Aorta (tissue), 5 donors: ENCODE measurements around the gene TTBK1. TPM values are rescaled to one million over a fixed set of nuclear protein-coding genes. Genes with fewer than 3 reads are reported as not detected.

ENCODE experiments used
- ATAC-seq: fragments of 200-7000 bp; cut with Tn5 transposase; one replicate; pipeline ENCODE4 v1.9.1; 2022; ENCODE audit warnings: moderate library complexity; ENCODE audit not compliant: low FRiP score
- DNase-seq, 2 donors: peaks; one replicate each; pipeline ENCODE4 v3.0.0-alpha.2; 2020
- H3K27ac ChIP-seq, 2 donors: one replicate each; pipeline ENCODE4 v1.5.1; 2013; ENCODE audit warnings: low read length in 2 of 2, mild to moderate bottlenecking in 2 of 2, moderate library complexity in 2 of 2, control low read depth in 1 of 2, inconsistent platforms in 1 of 2, low read depth in 1 of 2
- H3K27me3 ChIP-seq, 2 donors: one replicate each; pipeline ENCODE4 v1.6.1; 2013; ENCODE audit warnings: control low read depth in 1 of 2, low read length in 1 of 2, mild to moderate bottlenecking in 1 of 2, moderate library complexity in 1 of 2; ENCODE audit not compliant: insufficient read depth in 2 of 2, control insufficient read depth in 1 of 2
- H3K36me3 ChIP-seq, 2 donors: one replicate each; pipeline ENCODE4 v1.6.1; 2013; ENCODE audit warnings: control low read depth in 1 of 2, low read length in 1 of 2, mild to moderate bottlenecking in 1 of 2; ENCODE audit not compliant: insufficient read depth in 2 of 2, control insufficient read depth in 1 of 2
- H3K4me1 ChIP-seq, 2 donors: one replicate each; pipeline ENCODE4 v1.6.1; 2013; ENCODE audit warnings: low read length in 2 of 2, control low read depth in 1 of 2, mild to moderate bottlenecking in 1 of 2, moderate library complexity in 1 of 2; ENCODE audit not compliant: insufficient read depth in 2 of 2, control insufficient read depth in 1 of 2
- H3K4me3 ChIP-seq, 2 donors: one replicate each; pipeline ENCODE4 v1.5.1; 2013; ENCODE audit warnings: low read length in 2 of 2, control low read depth in 1 of 2, mild to moderate bottlenecking in 1 of 2
- H3K9me3 ChIP-seq: one replicate; pipeline ENCODE4 v1.6.1; 2013; ENCODE audit warnings: mild to moderate bottlenecking, low read length; ENCODE audit not compliant: control insufficient read depth
- WGBS, 2 donors: extraction: QIAGEN DNeasy Blood & Tissue Kit; methylation state at CpG; one replicate each; pipeline ENCODE4 v1.1.7; 2013; 5-methylcytosine and 5-hydroxymethylcytosine counted together
- intact Hi-C, 2 donors: fragments of 100-400 bp; cut with DNase I; formaldehyde crosslinking; loops; one replicate each; pipeline versions ENCODE4 v1.14.2 to v1.15.0; 2022
- polyA plus RNA-seq, 2 donors: library from polyadenylated mRNA; stranded (reverse); fragments of 200-250 nt; gene quantifications; one replicate each; pipeline ENCODE4 v1.2.3, GENCODE V29; 2013
- total RNA-seq, 2 donors: library from RNA; stranded (reverse); fragmentation: NEBNext Ultra II Directional; extraction: Animal tissue kit (Norgen Biotek cat#: 25700); gene quantifications; one replicate each; pipeline ENCODE4 v1.2.1, GENCODE V29; 2021
- donor health status: healthy with polysubstance abuse.
- donor health status: Bipolar disorder and iron deficiency.
- donor health status: DM: no; HTN: no; CAD: no.
- donor health status: DM: no; HTN: no; CAD: no.
- donor health status: DM: yes; HTN: yes; CAD: no.

TTBK1 gene
- total and polyA plus RNA-seq, 4 donors: 0.12 TPM; not detected in 3

DNA sequence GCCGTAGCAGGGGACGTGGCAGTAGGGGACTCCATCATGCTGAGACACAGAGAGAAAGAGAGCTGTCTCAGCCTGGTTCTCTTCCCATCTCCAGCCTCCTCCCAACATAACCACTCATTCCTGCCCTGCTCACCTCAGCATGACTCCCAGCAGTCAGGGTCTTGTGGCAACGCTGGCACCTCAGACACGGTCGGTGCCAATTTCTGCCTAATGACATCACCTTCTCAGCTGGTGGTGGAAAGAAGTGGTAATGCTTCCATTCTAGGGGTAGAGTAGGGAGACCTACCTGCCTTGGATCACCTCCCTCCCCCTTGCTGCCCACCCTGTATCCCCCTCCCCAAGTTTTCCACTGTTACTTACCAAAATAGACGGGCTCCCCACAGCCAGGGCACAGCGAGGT lies 62.8 kb downstream of the TTBK1 start:
- 81 to 83% methylated on average over 7 of the region's 7 CpGs for WGBS, 2 donors
- peaks cover 0 to 2% of the 10 kb centered on the region in 2 donors for H3K27me3 ChIP-seq
- intact Hi-C loops: no loop called here

DNA sequence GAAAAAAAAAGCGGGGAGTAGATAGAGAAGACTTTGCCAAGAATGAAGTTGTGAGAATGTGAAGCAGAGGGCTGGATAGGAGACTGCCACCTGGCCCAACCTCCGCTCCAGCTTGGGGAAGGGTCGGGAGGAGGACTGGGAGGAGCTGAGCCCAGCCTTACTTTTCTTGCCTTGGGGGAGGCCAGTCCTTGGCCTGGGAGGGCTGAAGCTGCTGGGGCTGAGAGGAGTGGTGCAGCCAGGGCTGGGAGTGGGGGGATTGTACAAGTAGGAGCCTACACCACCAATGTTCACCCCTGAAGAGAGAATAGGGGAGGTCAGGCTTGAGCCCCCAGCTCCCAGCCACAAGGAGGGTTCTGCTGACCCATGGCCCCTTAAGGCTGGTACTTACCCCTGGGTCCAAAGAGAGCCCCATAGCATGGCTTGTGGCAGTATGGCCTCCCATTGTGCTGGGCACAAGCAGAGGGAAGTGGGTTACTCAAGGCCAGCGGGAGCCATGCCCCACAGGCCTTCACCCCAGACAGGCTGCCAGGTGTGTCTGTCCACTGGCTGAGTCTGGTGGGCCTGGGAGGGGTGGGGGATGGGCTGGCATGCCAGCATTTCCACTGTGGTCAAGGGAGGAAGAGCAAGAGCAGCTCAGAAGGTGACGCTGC lies 64.3 kb downstream of the TTBK1 start:
- DNase-seq (peak in 1 of 2 donors; percentile 45), ATAC-seq (peak; percentile 39)
- peaks cover 0 to 2% of the 10 kb centered on the region in 2 donors for H3K27me3 ChIP-seq
- no peak overlapping the region for H3K4me3 ChIP-seq
- no peak overlapping the region for H3K27ac ChIP-seq
- intact Hi-C loops: no loop called here
- H3K36me3 ChIP-seq: no peaks in the 10 kb centered on the region
- 88 to 90% methylated on average over 5 of the region's 5 CpGs for WGBS, 2 donors
- H3K4me1 ChIP-seq: no peaks in the 10 kb centered on the region
- no peaks in the 10 kb centered on the region for H3K9me3 ChIP-seq

More for the DNA sequence above, 62.8 kb downstream of the TTBK1 start:
- no peak overlapping the region for H3K27ac ChIP-seq
- H3K36me3 ChIP-seq: no peaks in the 10 kb centered on the region
- no peaks in the 10 kb centered on the region for H3K4me1 ChIP-seq
- ATAC-seq: no peak
- H3K9me3 ChIP-seq: no peaks in the 10 kb centered on the region
- no peak overlapping the region for H3K4me3 ChIP-seq
- no peak for DNase-seq

DNA sequence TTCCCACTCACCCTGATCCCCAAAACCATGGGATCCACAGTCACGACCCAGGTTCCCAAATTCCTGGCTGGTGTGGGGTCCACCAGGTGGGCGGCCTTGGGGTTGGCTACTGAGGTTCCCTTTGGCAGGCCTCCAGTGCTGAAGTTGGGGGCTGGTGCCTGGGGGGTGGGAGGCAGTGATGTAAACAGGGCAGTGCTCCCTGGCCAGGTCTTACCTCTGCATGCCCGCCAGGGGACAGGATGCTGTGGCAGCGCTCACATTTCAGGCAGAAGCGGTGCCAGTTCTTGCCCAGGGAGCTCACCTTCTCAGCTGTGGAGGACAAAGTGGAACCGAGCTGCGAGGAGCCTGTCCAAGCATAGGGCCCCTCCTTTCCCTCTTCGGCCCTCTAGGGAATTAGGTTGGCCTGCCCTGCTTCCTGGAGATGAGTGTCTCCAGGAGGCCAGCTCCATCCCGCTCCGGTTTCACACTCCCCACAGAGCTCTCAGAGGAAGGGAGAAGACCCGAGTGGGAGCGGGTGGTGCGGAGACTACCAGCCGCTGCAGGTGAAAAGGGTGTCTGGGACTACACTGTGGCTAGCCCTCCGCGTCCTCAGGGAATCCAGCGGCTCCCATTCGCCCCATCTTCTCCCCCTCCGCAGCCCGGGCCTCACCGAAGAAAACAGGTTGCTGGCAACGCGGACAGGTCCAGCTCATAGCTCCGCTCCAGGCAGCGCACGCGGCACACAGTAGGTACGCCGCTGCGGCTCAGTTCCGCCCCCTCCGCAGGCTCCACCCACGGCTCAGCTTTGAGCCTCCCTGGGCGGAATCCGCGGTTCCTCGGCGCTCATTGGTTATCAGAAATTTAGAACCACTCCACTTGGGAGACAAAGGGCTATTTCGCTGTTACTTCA lies 65.1 kb downstream of the TTBK1 start, which contains the start of gene CRIP3:
Gene CRIP3, minus strand, starts transcription at position 726 of the 889 bp plus-strand sequence. Its CDS starts 34 bp downstream, at position 692.
- Histone ChIP-seq H3K36me3 (no peaks in the 10 kb centered on the region), H3K27me3 (peaks cover 0 to 2% of the 10 kb centered on the region in 2 donors), H3K27ac (no peak within 1 kb of the TSS), H3K4me1 (no peaks in the 10 kb centered on the region), H3K9me3 (no peaks in the 10 kb centered on the region), H3K4me3 (no peak within 1 kb of the TSS)
- DNase-seq (peak in 1 of 2 donors; percentile 82), ATAC-seq (peak; percentile 52)
- intact Hi-C loops: no loop called here
- 8% methylated on average over 39 of the region's 39 CpGs for WGBS, 2 donors

DNA sequence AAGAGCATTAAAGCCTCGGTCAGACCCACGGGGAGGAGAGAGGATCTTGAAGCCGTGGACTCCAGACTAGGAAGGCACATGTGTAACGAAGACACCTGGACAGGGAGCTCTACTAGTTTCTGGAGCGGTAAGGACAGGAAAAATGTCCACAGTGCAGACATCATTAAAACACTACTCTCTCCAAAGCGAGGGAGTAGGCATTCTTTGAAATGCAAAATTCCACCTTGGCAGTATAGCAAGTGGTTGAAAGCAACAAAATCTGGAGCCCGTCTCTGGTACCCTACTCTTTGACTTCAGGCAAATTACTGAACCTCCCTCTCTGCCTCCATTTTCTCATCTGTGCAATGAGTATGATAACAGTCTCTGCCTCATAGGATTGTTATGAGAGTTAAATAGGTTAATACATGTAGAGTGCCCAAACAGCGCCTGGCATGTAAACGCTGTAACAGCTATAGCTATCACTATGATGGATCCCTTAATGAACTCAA lies 65.8 kb downstream of the TTBK1 start:
- intact Hi-C loops: no loop called here
- Histone ChIP-seq H3K9me3 (no peaks in the 10 kb centered on the region), H3K27me3 (peaks cover 0 to 2% of the 10 kb centered on the region in 2 donors), H3K27ac (no peak overlapping the region), H3K4me3 (no peak overlapping the region), H3K36me3 (no peaks in the 10 kb centered on the region), H3K4me1 (no peaks in the 10 kb centered on the region)
- ATAC-seq (no peak), DNase-seq (no peak)
- WGBS, 2 donors: 36 to 37% methylated on average over 9 of the region's 9 CpGs

- intact Hi-C loops: no loop called here
- Histone ChIP-seq H3K4me3 (no peak overlapping the region), H3K27me3 (peaks cover 0 to 2% of the 10 kb centered on the region in 2 donors), H3K27ac (no peak overlapping the region), H3K9me3 (no peaks in the 10 kb centered on the region), H3K36me3 (no peaks in the 10 kb centered on the region), H3K4me1 (no peaks in the 10 kb centered on the region)
- 99 to 100% methylated on average over 2 of the region's 2 CpGs for WGBS, 2 donors
- ATAC-seq (no peak), DNase-seq (no peak)
These were observed 66.9 kb downstream of the TTBK1 start for GRCh38 chr6:43310134-43310533.

- no peak overlapping the region for H3K4me3 ChIP-seq
- H3K9me3 ChIP-seq: no peaks in the 10 kb centered on the region
- intact Hi-C loops: no loop called here
- no peak for ATAC-seq
- no peaks in the 10 kb centered on the region for H3K36me3 ChIP-seq
- no peak for DNase-seq
- no peaks in the 10 kb centered on the region for H3K4me1 ChIP-seq
- no peak overlapping the region for H3K27ac ChIP-seq
- peaks cover 0 to 2% of the 10 kb centered on the region in 2 donors for H3K27me3 ChIP-seq
These were observed 67.3 kb downstream of the TTBK1 start for GRCh38 chr6:43310624-43311023.

- no peak for ATAC-seq
- no peaks in the 10 kb centered on the region for H3K4me1 ChIP-seq
- intact Hi-C loops: no loop called here
- H3K36me3 ChIP-seq: no peaks in the 10 kb centered on the region
- peaks cover 0 to 2% of the 10 kb centered on the region in 2 donors for H3K27me3 ChIP-seq
- no peaks in the 10 kb centered on the region for H3K9me3 ChIP-seq
- WGBS, 2 donors: 85 to 89% methylated on average over 3 of the region's 3 CpGs
- no peak for DNase-seq
- H3K27ac ChIP-seq: no peak overlapping the region
- H3K4me3 ChIP-seq: no peak overlapping the region
These were observed 68.4 kb downstream of the TTBK1 start for GRCh38 chr6:43311666-43312065.

- Histone ChIP-seq H3K4me3 (no peak overlapping the region), H3K4me1 (no peaks in the 10 kb centered on the region), H3K9me3 (no peaks in the 10 kb centered on the region), H3K27ac (no peak overlapping the region), H3K27me3 (no peaks in the 10 kb centered on the region), H3K36me3 (no peaks in the 10 kb centered on the region)
- no peak for DNase-seq
- no peak for ATAC-seq
- WGBS, 2 donors: 94 to 97% methylated on average over 1 of the region's 1 CpG
- intact Hi-C loops: no loop called here
These were observed 70.5 kb downstream of the TTBK1 start for GRCh38 chr6:43313813-43314212.
